RWPE2 (cell line): Measurements from ENCODE around the gene S1PR5.

Experiments used
- ATAC-seq: fragments of 200-7000 bp; cut with Tn5 transposase; 3 replicates; pipeline ENCODE4 v1.9.1; 2021; ENCODE audit warnings: low read depth
- DNase-seq: peaks from one replicate; pipeline ENCODE4 v3.0.0-alpha.2; 2020; ENCODE audit warnings: low spot score
- H3K27ac ChIP-seq: fragments of 450-650 bp; 2 replicates; pipeline ENCODE4 v1.5.1; 2017; ENCODE audit warnings: mild to moderate bottlenecking; ENCODE audit not compliant: poor library complexity, severe bottlenecking
- H3K27me3 ChIP-seq: fragments of 250-450 bp; sonication (Bioruptor Pico); 2 replicates; pipeline ENCODE4 v1.5.1; 2021; ENCODE audit warnings: mild to moderate bottlenecking, moderate library complexity; ENCODE audit not compliant: insufficient read depth, poor library complexity, severe bottlenecking
- H3K36me3 ChIP-seq: fragments of 250-450 bp; sonication (Bioruptor Pico); 2 replicates; pipeline ENCODE4 v1.5.1; 2020; ENCODE audit warnings: low read depth, mild to moderate bottlenecking, moderate library complexity
- H3K4me1 ChIP-seq: fragments of 250-450 bp; sonication (Bioruptor Pico); 2 replicates; pipeline ENCODE4 v1.5.1; 2021; ENCODE audit warnings: mild to moderate bottlenecking, moderate library complexity; ENCODE audit not compliant: insufficient read depth, poor library complexity, severe bottlenecking
- H3K4me3 ChIP-seq: fragments of 250-450 bp; sonication (Bioruptor Pico); 2 replicates; pipeline ENCODE4 v1.5.1; 2021; ENCODE audit warnings: mild to moderate bottlenecking, moderate library complexity; ENCODE audit not compliant: severe bottlenecking
- H3K9me3 ChIP-seq: fragments of 250-450 bp; sonication (Bioruptor Pico); 2 replicates; pipeline ENCODE4 v1.5.1; 2021; ENCODE audit warnings: mild to moderate bottlenecking, moderate library complexity; ENCODE audit not compliant: severe bottlenecking
- CTCF ChIP-seq: fragments of 450-650 bp; IDR thresholded peaks from one replicate; pipeline ENCODE4 v1.5.1; 2017; ENCODE audit warnings: mild to moderate bottlenecking, moderate library complexity; ENCODE audit not compliant: poor library complexity, severe bottlenecking

S1PR5 gene

GRCh38 chr19:10525636-10526035 lies 8.4 kb upstream of the S1PR5 start:
- Histone ChIP-seq H3K9me3 (no peaks in the 10 kb centered on the region), H3K4me3 (no peak overlapping the region), H3K4me1 (peaks cover under 1% of the 10 kb centered on the region), H3K27ac (no peak overlapping the region), H3K27me3 (no peaks in the 10 kb centered on the region), H3K36me3 (no peaks in the 10 kb centered on the region)
- ATAC-seq: no peak
- no peak for DNase-seq
- no peak for TF ChIP-seq CTCF

- no peak for ATAC-seq
These were observed 5.9 kb upstream of the S1PR5 start for GRCh38 chr19:10523135-10523636.

GRCh38 chr19:10521461-10522171 lies 4.4 kb upstream of the S1PR5 start:
- TF ChIP-seq CTCF: no peak
- H3K27me3 ChIP-seq: no peaks in the 10 kb centered on the region
- no peaks in the 10 kb centered on the region for H3K36me3 ChIP-seq
- H3K27ac ChIP-seq: no peak overlapping the region
- peaks cover 3% of the 10 kb centered on the region for H3K4me1 ChIP-seq
- DNase-seq: no peak
- no peak overlapping the region for H3K4me3 ChIP-seq
- no peak for ATAC-seq
- H3K9me3 ChIP-seq: no peaks in the 10 kb centered on the region

More at GRCh38 chr19:10523135-10523636, 5.9 kb upstream of the S1PR5 start:
- TF ChIP-seq CTCF: no peak
- no peaks in the 10 kb centered on the region for H3K27me3 ChIP-seq
- H3K9me3 ChIP-seq: no peaks in the 10 kb centered on the region
- H3K4me1 ChIP-seq: peaks cover 3% of the 10 kb centered on the region
- no peak overlapping the region for H3K4me3 ChIP-seq
- H3K36me3 ChIP-seq: no peaks in the 10 kb centered on the region
- H3K27ac ChIP-seq: no peak overlapping the region
- DNase-seq: no peak

- DNase-seq (no peak), ATAC-seq (peak; percentile 50)
- Histone ChIP-seq H3K9me3 (no peaks in the 10 kb centered on the region), H3K36me3 (no peaks in the 10 kb centered on the region), H3K27me3 (no peaks in the 10 kb centered on the region), H3K27ac (peak overlapping the region; percentile 10), H3K4me3 (no peak overlapping the region), H3K4me1 (peaks cover 3% of the 10 kb centered on the region)
- no peak for TF ChIP-seq CTCF
These were observed 3.5 kb upstream of the S1PR5 start for GRCh38 chr19:10520652-10521318.

- ATAC-seq (no peak), DNase-seq (no peak)
- no peak overlapping the region for H3K4me3 ChIP-seq
- no peaks in the 10 kb centered on the region for H3K36me3 ChIP-seq
- no peak for TF ChIP-seq CTCF
- no peaks in the 10 kb centered on the region for H3K9me3 ChIP-seq
- no peaks in the 10 kb centered on the region for H3K27me3 ChIP-seq
- no peak overlapping the region for H3K27ac ChIP-seq
- H3K4me1 ChIP-seq: peaks cover 3% of the 10 kb centered on the region
These were observed 2.2 kb upstream of the S1PR5 start for GRCh38 chr19:10519421-10519820.
